NB4 (cell line): ENCODE results near the gene MAP3K1.

Source experiments
- DNase-seq: peaks from one replicate; pipeline ENCODE4 v3.0.0; 2010; ENCODE audit warnings: low read depth
- H3K4me3 ChIP-seq: one replicate; pipeline ENCODE4 v1.5.1; 2011; ENCODE audit warnings: mild to moderate bottlenecking, low read depth, low read length, moderate library complexity
- CTCF ChIP-seq: IDR thresholded peaks from one replicate; pipeline ENCODE4 v1.5.1; 2012; ENCODE audit warnings: low read depth, low read length
- MAX ChIP-seq: IDR thresholded peaks from 2 replicates; pipeline ENCODE4 v1.6.1; 2011; ENCODE audit warnings: low read depth, low read length
- MYC ChIP-seq: IDR thresholded peaks from 2 replicates; pipeline ENCODE4 v1.6.1; 2011; ENCODE audit warnings: low read depth, low read length
- POLR2A ChIP-seq: IDR thresholded peaks from 2 replicates; pipeline ENCODE4 v1.6.1; 2011; ENCODE audit warnings: mild to moderate bottlenecking; ENCODE audit not compliant: insufficient read length; ENCODE audit errors: extremely low read depth

Gene MAP3K1

GRCh38 chr5:56833325-56833724 lies 18.0 kb downstream of the MAP3K1 start:
- no peak for DNase-seq
- TF ChIP-seq CTCF = no peak
- no peak for TF ChIP-seq POLR2A
- TF ChIP-seq MAX = no peak
- TF ChIP-seq MYC = no peak
- no peak overlapping the region for H3K4me3 ChIP-seq

GRCh38 chr5:56837381-56837780 lies 22.0 kb downstream of the MAP3K1 start:
- no peak for DNase-seq
- H3K4me3 ChIP-seq = no peak overlapping the region
- TF ChIP-seq MAX (no peak), CTCF (no peak), POLR2A (no peak), MYC (no peak)

- no peak for DNase-seq
- H3K4me3 ChIP-seq = no peak overlapping the region
Observed at GRCh38 chr5:56837956-56838355, 22.6 kb downstream of the MAP3K1 start.

GRCh38 chr5:56838409-56839039 lies 23.2 kb downstream of the MAP3K1 start:
- DNase-seq = peak; percentile 66
- no peak overlapping the region for H3K4me3 ChIP-seq
- TF ChIP-seq MAX (no peak), CTCF (peak; percentile 36), POLR2A (no peak)

More at GRCh38 chr5:56837956-56838355, 22.6 kb downstream of the MAP3K1 start:
- TF ChIP-seq CTCF = no peak
- no peak for TF ChIP-seq MYC
- no peak for TF ChIP-seq MAX
- no peak for TF ChIP-seq POLR2A

GRCh38 chr5:56839062-56839461 lies 23.7 kb downstream of the MAP3K1 start:
- TF ChIP-seq MAX (no peak), CTCF (no peak), MYC (no peak), POLR2A (no peak)
- H3K4me3 ChIP-seq = no peak overlapping the region
- DNase-seq = no peak

GRCh38 chr5:56840597-56840996 lies 25.2 kb downstream of the MAP3K1 start:
- no peak for TF ChIP-seq POLR2A
- TF ChIP-seq MAX = no peak
- no peak for TF ChIP-seq CTCF
- TF ChIP-seq MYC = no peak
- H3K4me3 ChIP-seq = no peak overlapping the region
- no peak for DNase-seq
